Ovary (tissue), 9 donors: Measurements from ENCODE around the gene SPACDR. TPM values are rescaled to one million over a fixed set of nuclear protein-coding genes. Genes with fewer than 3 reads are reported as not detected.

Experiments used
- DNase-seq, 5 donors: peaks; one replicate each; pipeline ENCODE4 v3.0.0-alpha.2; 2019 to 2020
- H3K27ac ChIP-seq, 2 donors: fragments of 200-600 bp; one replicate each; pipeline versions ENCODE4 v1.5.1 to v1.8.0; 2019 to 2022
- H3K27me3 ChIP-seq: fragments of 200-600 bp; one replicate; pipeline ENCODE4 v1.8.0; 2022
- H3K36me3 ChIP-seq: fragments of 200-600 bp; sonication (generic); one replicate; pipeline ENCODE4 v1.5.1; 2019
- H3K4me1 ChIP-seq: one replicate; pipeline ENCODE4 v1.8.1; 2013; ENCODE audit warnings: mild to moderate bottlenecking, moderate library complexity; ENCODE audit not compliant: insufficient read depth
- H3K4me3 ChIP-seq: fragments of 200-600 bp; sonication (generic); one replicate; pipeline ENCODE4 v1.5.1; 2017
- H3K9me3 ChIP-seq, 2 donors: fragments of 200-600 bp in 1 of 2; sonication (generic) in 1 of 2; one replicate each; pipeline versions ENCODE4 v1.5.1 to v1.8.1; 2013 to 2019; ENCODE audit warnings: mild to moderate bottlenecking in 1 of 2, moderate library complexity in 1 of 2
- CTCF ChIP-seq, 3 donors: fragments of 450-650 bp in 2 of 3; fragments of 200-600 bp in 1 of 3; IDR thresholded peaks; one replicate each; pipeline versions ENCODE4 v1.5.1 to v1.8.0; 2016 to 2022; ENCODE audit warnings: antibody characterized with exemption in 3 of 3, mild to moderate bottlenecking in 1 of 3
- EP300 ChIP-seq: sonication (generic); formaldehyde crosslinking; IDR thresholded peaks from one replicate; pipeline ENCODE4 v1.6.1; 2017; ENCODE audit warnings: antibody characterized with exemption
- POLR2A ChIP-seq: fragments of 450-650 bp; IDR thresholded peaks from one replicate; pipeline ENCODE4 v1.6.1; 2017; ENCODE audit warnings: antibody characterized with exemption, mild to moderate bottlenecking, moderate library complexity
- WGBS, 3 donors: extraction: QIAGEN DNeasy Blood & Tissue Kit in 1 of 3; methylation state at CpG; one replicate each; pipeline versions ENCODE4 v1.1.5 to v1.1.7; 2013 to 2017; 5-methylcytosine and 5-hydroxymethylcytosine counted together
- intact Hi-C, 4 donors: fragments of 100-400 bp; cut with DNase I; formaldehyde crosslinking; loops; one replicate each; pipeline versions ENCODE4 v1.11.0 to v1.15.1; 2022 to 2023
- polyA plus RNA-seq, 2 donors: library from polyadenylated mRNA; stranded (reverse); fragments of 200-250 nt in 1 of 2; fragments of 350-450 nt in 1 of 2; fragmentation: Illumina TruSeq in 1 of 2; extraction: RNeasy Lipid Tissue Mini Kit (QIAGEN cat#74804) in 1 of 2; gene quantifications; one replicate each; pipeline ENCODE4 v1.2.3, GENCODE V29; 2013 to 2014
- total RNA-seq, 7 donors: library from RNA; depleted of rRNA in 2 of 7; stranded (reverse); fragments of >200 nt in 2 of 7; fragmentation: NEBNext Ultra II Directional in 3 of 7; extraction: Animal tissue kit (Norgen Biotek cat#: 25700) in 3 of 7; gene quantifications; one replicate each; pipeline versions ENCODE4 v1.1.0 to v1.2.4, GENCODE V29; 2016 to 2023
- donor health status: DM: no; HTN: no; CAD: no; lungs with moderate emphysema.
- donor health status: DM: no; HTN: no; CAD: no.
- donor health status: Bipolar disorder and iron deficiency.
- donor health status: DM: yes; HTN: yes; CAD: no.
- donor health status: DM: no; HTN: no; CAD: no.
- donor health status: DM: yes; HTN: yes; CAD: no.

The SPACDR gene
- total and polyA plus RNA-seq, 9 donors, result 0.25 to 3.0 (median 0.78) TPM; not detected in 1

- TF ChIP-seq CTCF (IDR thresholded peaks at IDR 0.05) (peak in 2 of 3 donors; percentile 37 to 44), POLR2A (no peak)
- peak in 1 of 5 donors; percentile 29 for DNase-seq
Measured at GRCh38 chr7:100407285-100408180, 56.5 kb downstream of the SPACDR start.

GRCh38 chr7:100406767-100407166 is 57.3 kb downstream of the SPACDR start:
- 60 to 69% (median 62%) methylated on average over 6 of the region's 6 CpGs for WGBS, 3 donors
- Histone ChIP-seq H3K9me3 (no peaks in the 10 kb centered on the region), H3K27ac (no peak overlapping the region), H3K36me3 (no peaks in the 10 kb centered on the region), H3K4me3 (no peak overlapping the region), H3K27me3 (no peaks in the 10 kb centered on the region), H3K4me1 (no peaks in the 10 kb centered on the region)
- intact Hi-C loops, result loop anchor here in 1 of 4 donors (10.0 kb wide), 1 partner anchor 52 kb away; the partner anchor contains the start of gene PILRB
- DNase-seq, result no peak
- no peak for TF ChIP-seq EP300
- TF ChIP-seq POLR2A, result no peak
- no peak for TF ChIP-seq CTCF (IDR thresholded peaks at IDR 0.05)

More at GRCh38 chr7:100407285-100408180, 56.5 kb downstream of the SPACDR start:
- H3K4me1 ChIP-seq, result no peaks in the 10 kb centered on the region
- no peaks in the 10 kb centered on the region for H3K9me3 ChIP-seq
- intact Hi-C loops, result loop anchor here in 1 of 4 donors (10.0 kb wide), 1 partner anchor 53 kb away; the partner anchor contains the start of gene PILRB
- WGBS, 3 donors, result 47 to 52% (median 47%) methylated on average over 12 of the region's 12 CpGs
- no peaks in the 10 kb centered on the region for H3K27me3 ChIP-seq
- H3K36me3 ChIP-seq, result no peaks in the 10 kb centered on the region
- no peak overlapping the region for H3K27ac ChIP-seq
- no peak overlapping the region for H3K4me3 ChIP-seq

Other genes starting within 250 kb of the SPACDR start
- 1 to 10 TPM in 1 of 7 donors, under 1 TPM in 4, not detected in 2; 0.25 to 1.7 (median 0.48) TPM for gene PVRIG, start 244.3 kb downstream of the SPACDR start, total RNA-seq
- under 1 TPM; 0.12 to 0.21 TPM for gene PVRIG, start 244.3 kb downstream of the SPACDR start, polyA plus RNA-seq
- not detected for gene SPDYE3, start 156.6 kb downstream of the SPACDR start, total RNA-seq
- under 1 TPM in 1 of 2 donors, not detected in 1; 0.12 TPM for gene SPDYE3, start 156.6 kb downstream of the SPACDR start, polyA plus RNA-seq
- gene PILRB, start 106.1 kb downstream of the SPACDR start, total RNA-seq, result 10 to 100 TPM; 29.0 to 55.9 (median 41.1) TPM
- gene PILRB, start 106.1 kb downstream of the SPACDR start, polyA plus RNA-seq, result 10 to 100 TPM; 17.2 to 50.2 TPM
- gene PILRA, start 90.8 kb downstream of the SPACDR start, total RNA-seq, result 10 to 100 TPM in 1 of 7 donors, 1 to 10 TPM in 6; 1.5 to 25.9 (median 4.1) TPM
- 1 to 10 TPM; 4.8 to 9.0 TPM for gene PILRA, start 90.8 kb downstream of the SPACDR start, polyA plus RNA-seq
- gene ZCWPW1, start 35.6 kb downstream of the SPACDR start, total RNA-seq, result 1 to 10 TPM; 2.6 to 6.5 (median 5.0) TPM
- gene ZCWPW1, start 35.6 kb downstream of the SPACDR start, polyA plus RNA-seq, result 1 to 10 TPM; 8.2 to 9.3 TPM
- gene MEPCE, start 34.4 kb downstream of the SPACDR start, total RNA-seq, result 10 to 100 TPM; 29.4 to 60.6 (median 44.7) TPM
- 10 to 100 TPM; 30.0 to 48.9 TPM for gene MEPCE, start 34.4 kb downstream of the SPACDR start, polyA plus RNA-seq
- 10 to 100 TPM; 31.8 to 48.5 (median 39.1) TPM for gene PPP1R35, start 27.8 kb downstream of the SPACDR start, total RNA-seq
- gene PPP1R35, start 27.8 kb downstream of the SPACDR start, polyA plus RNA-seq, result 10 to 100 TPM in 1 of 2 donors, 1 to 10 TPM in 1; 2.7 to 39.8 TPM
- 10 to 100 TPM; 19.8 to 57.3 (median 47.5) TPM for gene TSC22D4, start 15.0 kb upstream of the SPACDR start, total RNA-seq
- 10 to 100 TPM in 1 of 2 donors, 1 to 10 TPM in 1; 6.5 to 40.4 TPM for gene TSC22D4, start 15.0 kb upstream of the SPACDR start, polyA plus RNA-seq
- 10 to 100 TPM in 1 of 7 donors, 1 to 10 TPM in 6; 3.8 to 10.1 (median 8.5) TPM for gene NYAP1, start 19.7 kb upstream of the SPACDR start, total RNA-seq
- 1 to 10 TPM in 1 of 2 donors, under 1 TPM in 1; 0.28 to 4.8 TPM for gene NYAP1, start 19.7 kb upstream of the SPACDR start, polyA plus RNA-seq
- 100 to 1,000 TPM in 1 of 7 donors, 10 to 100 TPM in 6; 44.7 to 115 (median 61.5) TPM for gene AGFG2, start 74.9 kb upstream of the SPACDR start, total RNA-seq
- gene AGFG2, start 74.9 kb upstream of the SPACDR start, polyA plus RNA-seq, result 10 to 100 TPM; 10.0 to 55.9 TPM
- 10 to 100 TPM in 2 of 7 donors, 1 to 10 TPM in 5; 3.2 to 10.1 (median 7.2) TPM for gene SAP25, start 109.6 kb upstream of the SPACDR start, total RNA-seq
- gene SAP25, start 109.6 kb upstream of the SPACDR start, polyA plus RNA-seq, result 1 to 10 TPM in 1 of 2 donors, not detected in 1; 4.0 TPM
- 100 to 1,000 TPM in 3 of 7 donors, 10 to 100 TPM in 4; 65.2 to 133 (median 90.6) TPM for gene LRCH4, start 121.9 kb upstream of the SPACDR start, total RNA-seq
- gene LRCH4, start 121.9 kb upstream of the SPACDR start, polyA plus RNA-seq, result 10 to 100 TPM in 1 of 2 donors, 1 to 10 TPM in 1; 3.5 to 50.3 TPM
- 1 to 10 TPM in 3 of 7 donors, under 1 TPM in 4; 0.34 to 2.2 (median 0.84) TPM for gene FBXO24, start 122.1 kb upstream of the SPACDR start, total RNA-seq
- gene FBXO24, start 122.1 kb upstream of the SPACDR start, polyA plus RNA-seq, result under 1 TPM; 0.33 to 0.63 TPM
- 100 to 1,000 TPM in 3 of 7 donors, 10 to 100 TPM in 4; 24.3 to 185 (median 67.5) TPM for gene PCOLCE, start 138.1 kb upstream of the SPACDR start, total RNA-seq
- gene PCOLCE, start 138.1 kb upstream of the SPACDR start, polyA plus RNA-seq, result 10 to 100 TPM; 42.4 to 56.2 TPM
- gene MOSPD3, start 148.3 kb upstream of the SPACDR start, total RNA-seq, result 10 to 100 TPM in 6 of 7 donors, 1 to 10 TPM in 1; 9.4 to 27.7 (median 24.7) TPM
- gene MOSPD3, start 148.3 kb upstream of the SPACDR start, polyA plus RNA-seq, result 10 to 100 TPM in 1 of 2 donors, 1 to 10 TPM in 1; 9.2 to 24.4 TPM
- gene TFR2, start 177.3 kb upstream of the SPACDR start, total RNA-seq, result under 1 TPM in 4 of 7 donors, not detected in 3; 0.12 to 0.79 (median 0.26) TPM
- under 1 TPM; 0.06 to 0.13 TPM for gene TFR2, start 177.3 kb upstream of the SPACDR start, polyA plus RNA-seq
- not detected for gene ACTL6B, start 192.2 kb upstream of the SPACDR start, total RNA-seq
- not detected for gene ACTL6B, start 192.2 kb upstream of the SPACDR start, polyA plus RNA-seq
- gene GNB2, start 209.5 kb upstream of the SPACDR start, total RNA-seq, result 100 to 1,000 TPM; 109 to 281 (median 216) TPM
- 100 to 1,000 TPM in 1 of 2 donors, 10 to 100 TPM in 1; 18.9 to 187 TPM for gene GNB2, start 209.5 kb upstream of the SPACDR start, polyA plus RNA-seq
- 10 to 100 TPM; 23.1 to 93.0 (median 63.2) TPM for gene GIGYF1, start 230.0 kb upstream of the SPACDR start, total RNA-seq
- gene GIGYF1, start 230.0 kb upstream of the SPACDR start, polyA plus RNA-seq, result 10 to 100 TPM in 1 of 2 donors, 1 to 10 TPM in 1; 7.0 to 45.1 TPM
- 10 to 100 TPM; 13.8 to 29.2 (median 22.2) TPM for gene POP7, start 241.9 kb upstream of the SPACDR start, total RNA-seq
- 10 to 100 TPM; 11.1 to 26.5 TPM for gene POP7, start 241.9 kb upstream of the SPACDR start, polyA plus RNA-seq